HEK293T (cell line): Measurements from ENCODE around the gene PTGR1.

Experiments
- CTBP1 ChIP-seq: fragments of 450-650 bp; IDR thresholded peaks from 2 replicates; pipeline ENCODE4 v1.6.1; 2016; ENCODE audit warnings: borderline replicate concordance
- FOXK2 ChIP-seq: fragments of 450-650 bp; IDR thresholded peaks from 2 replicates; pipeline ENCODE4 v1.6.1; 2016; ENCODE audit warnings: mild to moderate bottlenecking
- HDGF ChIP-seq: fragments of 450-650 bp; IDR thresholded peaks from 2 replicates; pipeline ENCODE4 v1.6.1; 2017; ENCODE audit warnings: antibody characterized with exemption, borderline replicate concordance

GRCh38 chr9:111613436-111614040 is 14.1 kb upstream of the PTGR1 start:
- TF ChIP-seq FOXK2 = no peak
- TF ChIP-seq CTBP1 = no peak
- no peak for TF ChIP-seq HDGF
